GM23248 (cell line): Measurements from ENCODE around the gene CDK14.

ENCODE experiments used
- EZH2 ChIP-seq: fragments of 200-600 bp; sonication (generic); IDR thresholded peaks from 2 replicates; pipeline ENCODE4 v1.6.1; 2018; ENCODE audit warnings: antibody characterized with exemption, mild to moderate bottlenecking; ENCODE audit not compliant: insufficient read depth, poor library complexity, severe bottlenecking
- EZH2phosphoT487 ChIP-seq: fragments of 200-600 bp; sonication (generic); IDR thresholded peaks from 2 replicates; pipeline ENCODE4 v1.6.1; 2018; ENCODE audit warnings: antibody characterized with exemption, moderate library complexity, mild to moderate bottlenecking, low read depth; ENCODE audit not compliant: insufficient read depth

DNA sequence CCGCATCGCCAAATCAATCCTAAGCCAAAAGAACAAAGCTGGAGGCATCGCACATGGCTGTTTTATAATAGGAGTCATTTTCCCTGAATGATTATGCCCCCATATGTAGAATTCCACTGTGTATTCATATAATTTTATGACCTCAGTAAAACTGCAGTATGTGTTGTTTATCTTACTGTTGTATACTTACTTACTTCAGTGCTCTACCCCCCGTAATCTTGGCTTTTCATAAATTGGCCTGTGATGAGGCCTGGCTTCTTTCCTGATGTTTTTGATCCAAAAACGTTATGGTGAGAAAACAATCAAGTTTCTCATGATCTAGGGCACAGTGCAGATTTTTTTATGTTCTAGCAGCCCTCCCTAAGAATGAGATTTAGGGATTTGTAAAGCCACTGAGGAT lies 361.8 kb downstream of the CDK14 start:
- TF ChIP-seq EZH2: no peak
- no peak for TF ChIP-seq EZH2phosphoT487
